Measurements from ENCODE around the gene CDPF1. TPM values are rescaled to one million over a fixed set of nuclear protein-coding genes. Genes with fewer than 3 reads are reported as not detected.

CDPF1 gene
- total RNA-seq, 1 experiment from 2014 or later, result 9.0 TPM

DNA sequence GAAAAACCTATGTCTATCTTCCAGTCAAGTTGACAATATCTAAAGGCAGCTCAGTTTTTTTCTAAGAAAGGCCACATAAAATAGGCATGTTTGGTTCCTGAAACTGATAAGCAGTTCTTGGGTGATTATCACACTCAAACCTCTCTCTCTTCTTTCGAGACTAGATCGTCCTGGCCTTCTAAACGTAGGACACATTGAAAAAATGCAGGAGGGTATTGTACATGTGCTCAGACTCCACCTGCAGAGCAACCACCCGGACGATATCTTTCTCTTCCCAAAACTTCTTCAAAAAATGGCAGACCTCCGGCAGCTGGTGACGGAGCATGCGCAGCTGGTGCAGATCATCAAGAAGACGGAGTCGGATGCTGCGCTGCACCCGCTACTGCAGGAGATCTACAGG, 15.1 kb downstream of the CDPF1 start:
- H3K9me3 ChIP-seq (replicated peaks), result no peaks in the 10 kb centered on the region
- H3K27me3 ChIP-seq, result no peaks in the 10 kb centered on the region
- H3K27ac ChIP-seq, result no peak overlapping the region
- no peak overlapping the region for H3K4me3 ChIP-seq
- no peaks in the 10 kb centered on the region for H3K36me3 ChIP-seq
- no peaks in the 10 kb centered on the region for H3K4me1 ChIP-seq
- no peak for DNase-seq

DNA sequence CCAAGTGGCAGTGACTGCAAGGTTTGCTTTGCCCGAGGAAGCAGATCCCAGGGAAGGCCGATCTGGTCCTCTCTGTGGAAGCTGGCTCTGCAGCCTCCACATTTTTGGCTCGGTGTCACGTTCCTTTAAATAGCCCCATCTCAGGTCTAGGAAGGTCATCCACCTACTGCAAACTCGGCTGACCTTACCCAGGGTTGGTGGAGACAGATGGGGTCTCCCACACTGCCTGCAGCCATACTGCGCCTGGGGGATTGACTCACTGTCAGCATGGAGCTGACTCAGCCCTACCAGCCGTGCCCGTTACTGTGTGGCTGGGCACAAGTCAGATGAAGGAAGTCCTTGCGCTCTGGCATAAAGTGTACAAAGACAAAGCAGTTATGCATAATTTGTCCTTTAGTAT, 16.9 kb downstream of the CDPF1 start:
- H3K27me3 ChIP-seq, result no peaks in the 10 kb centered on the region
- no peaks in the 10 kb centered on the region for H3K4me1 ChIP-seq
- no peak overlapping the region for H3K4me3 ChIP-seq
- no peaks in the 10 kb centered on the region for H3K9me3 ChIP-seq (replicated peaks)
- DNase-seq, result no peak
- H3K27ac ChIP-seq, result no peak overlapping the region
- no peaks in the 10 kb centered on the region for H3K36me3 ChIP-seq

DNA sequence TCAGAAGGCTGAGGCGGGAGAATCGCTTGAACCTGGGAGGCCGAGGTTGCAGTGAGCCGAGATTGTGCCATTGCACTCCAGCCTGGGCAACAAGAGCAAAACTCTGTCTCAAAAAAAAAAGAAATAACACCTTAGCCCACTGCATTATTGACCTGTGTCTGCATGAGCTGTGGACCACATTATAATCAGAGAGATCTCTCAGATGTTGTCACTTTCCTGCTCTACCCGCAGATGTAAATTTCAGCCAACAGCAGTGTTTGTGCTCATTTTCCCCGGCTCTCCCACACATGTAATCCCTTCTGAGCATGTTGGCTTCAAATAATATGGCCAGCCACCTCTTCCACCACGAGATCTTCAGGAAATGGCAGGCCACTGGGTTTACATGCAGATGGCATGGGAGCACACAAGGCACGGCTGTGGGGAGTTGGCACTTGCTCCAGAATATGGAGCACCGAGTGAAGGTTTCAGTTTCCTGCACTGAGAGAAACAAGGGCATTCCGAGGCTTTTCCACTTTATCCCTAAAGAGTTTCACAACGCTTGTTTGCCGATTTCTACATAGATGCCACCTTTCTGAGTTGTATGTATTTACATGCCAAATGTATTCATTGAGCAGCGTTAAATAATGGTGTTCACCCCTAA, 19.7 kb downstream of the CDPF1 start:
- Histone ChIP-seq H3K27ac (no peak overlapping the region), H3K36me3 (no peaks in the 10 kb centered on the region), H3K27me3 (no peaks in the 10 kb centered on the region), H3K9me3 (replicated peaks) (no peaks in the 10 kb centered on the region), H3K4me3 (no peak overlapping the region), H3K4me1 (no peaks in the 10 kb centered on the region)
- no peak for DNase-seq

DNA sequence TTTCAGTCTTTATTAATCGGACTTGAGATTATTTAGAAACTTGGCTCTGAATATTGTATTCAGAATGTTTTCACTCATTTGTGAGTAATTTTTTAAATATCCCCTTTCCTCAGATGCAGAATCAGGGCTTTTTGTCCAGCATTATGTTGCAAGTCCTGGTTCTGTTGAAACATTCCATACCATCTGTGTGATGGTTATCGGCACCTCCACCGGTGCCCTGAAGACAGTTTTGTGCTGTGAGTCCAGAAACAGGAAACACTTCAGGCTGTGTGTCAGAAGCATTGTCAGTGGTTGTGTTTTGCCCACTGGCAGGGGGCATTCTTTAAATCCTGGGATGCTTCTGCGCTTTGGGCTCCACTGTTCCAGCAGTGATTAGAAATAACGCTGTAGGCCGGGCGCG, 20.4 kb downstream of the CDPF1 start:
- DNase-seq, result no peak
- H3K27ac ChIP-seq, result no peak overlapping the region
- H3K27me3 ChIP-seq, result no peaks in the 10 kb centered on the region
- no peaks in the 10 kb centered on the region for H3K4me1 ChIP-seq
- no peak overlapping the region for H3K4me3 ChIP-seq
- H3K9me3 ChIP-seq (replicated peaks), result no peaks in the 10 kb centered on the region
- H3K36me3 ChIP-seq, result no peaks in the 10 kb centered on the region

DNA sequence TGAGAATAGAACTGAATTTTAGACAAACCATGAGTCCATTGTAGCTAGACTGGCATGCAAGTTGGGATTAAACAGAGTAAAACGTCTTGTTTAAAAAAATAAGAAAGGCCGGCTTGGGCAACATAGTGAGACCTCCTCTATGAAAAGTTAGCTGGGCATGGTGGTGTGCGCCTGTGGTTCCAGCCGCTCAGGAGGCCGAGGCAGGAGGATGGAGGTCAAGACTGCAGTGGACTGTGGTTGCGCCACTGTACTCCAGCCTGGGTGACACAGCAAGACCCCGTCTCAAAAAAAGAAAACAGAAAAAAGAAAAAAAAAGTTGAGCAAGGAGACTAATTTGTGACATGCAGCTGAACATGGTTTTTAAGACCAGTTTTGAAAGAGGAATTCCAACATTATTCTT, 23.5 kb downstream of the CDPF1 start:
- Histone ChIP-seq H3K4me3 (no peak overlapping the region), H3K9me3 (replicated peaks) (no peaks in the 10 kb centered on the region), H3K27me3 (no peaks in the 10 kb centered on the region), H3K36me3 (no peaks in the 10 kb centered on the region), H3K27ac (no peak overlapping the region), H3K4me1 (no peaks in the 10 kb centered on the region)
- DNase-seq, result no peak

DNA sequence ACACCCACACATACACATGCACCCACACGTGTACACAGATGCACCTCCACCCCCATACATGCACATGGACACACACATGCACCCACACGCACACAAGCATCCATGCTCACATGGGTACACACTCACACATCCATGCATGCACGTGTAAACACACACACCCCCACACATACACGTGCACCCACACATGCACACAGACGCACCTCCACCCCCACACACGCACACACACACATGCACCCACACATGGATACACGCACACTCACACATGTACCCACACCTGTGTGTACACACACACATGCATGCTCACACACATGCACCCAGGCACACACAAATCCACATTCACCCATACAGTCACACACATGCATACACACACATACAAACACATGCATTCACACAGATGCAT, 24.5 kb downstream of the CDPF1 start:
- H3K9me3 ChIP-seq (replicated peaks), result no peaks in the 10 kb centered on the region
- H3K36me3 ChIP-seq, result no peaks in the 10 kb centered on the region
- no peak for DNase-seq
- H3K27ac ChIP-seq, result no peak overlapping the region
- H3K27me3 ChIP-seq, result no peaks in the 10 kb centered on the region
- H3K4me3 ChIP-seq, result no peak overlapping the region
- no peaks in the 10 kb centered on the region for H3K4me1 ChIP-seq

DNA sequence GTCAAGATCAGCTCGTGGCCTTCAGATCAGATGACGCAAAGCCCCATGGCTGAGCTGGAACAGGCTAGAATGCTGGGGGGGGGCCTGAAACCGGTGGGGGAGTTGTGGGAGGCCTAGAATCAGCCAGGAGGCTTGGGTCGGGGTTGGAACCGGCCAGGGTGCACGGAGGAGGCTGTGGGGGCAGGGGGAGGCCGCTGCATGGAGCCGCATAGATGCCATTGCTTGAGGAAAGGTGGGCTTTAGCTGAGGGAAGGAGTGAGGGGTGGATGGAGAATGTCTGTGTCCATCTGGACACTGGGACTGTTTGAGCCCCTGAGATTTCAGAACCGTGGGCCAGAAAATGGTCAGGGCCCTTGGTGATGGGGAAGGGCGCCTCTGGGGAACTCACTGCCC, 25.2 kb downstream of the CDPF1 start:
- no peaks in the 10 kb centered on the region for H3K4me1 ChIP-seq
- no peaks in the 10 kb centered on the region for H3K27me3 ChIP-seq
- no peak overlapping the region for H3K4me3 ChIP-seq
- no peak for DNase-seq
- H3K27ac ChIP-seq, result no peak overlapping the region
- H3K36me3 ChIP-seq, result no peaks in the 10 kb centered on the region
- no peaks in the 10 kb centered on the region for H3K9me3 ChIP-seq (replicated peaks)

DNA sequence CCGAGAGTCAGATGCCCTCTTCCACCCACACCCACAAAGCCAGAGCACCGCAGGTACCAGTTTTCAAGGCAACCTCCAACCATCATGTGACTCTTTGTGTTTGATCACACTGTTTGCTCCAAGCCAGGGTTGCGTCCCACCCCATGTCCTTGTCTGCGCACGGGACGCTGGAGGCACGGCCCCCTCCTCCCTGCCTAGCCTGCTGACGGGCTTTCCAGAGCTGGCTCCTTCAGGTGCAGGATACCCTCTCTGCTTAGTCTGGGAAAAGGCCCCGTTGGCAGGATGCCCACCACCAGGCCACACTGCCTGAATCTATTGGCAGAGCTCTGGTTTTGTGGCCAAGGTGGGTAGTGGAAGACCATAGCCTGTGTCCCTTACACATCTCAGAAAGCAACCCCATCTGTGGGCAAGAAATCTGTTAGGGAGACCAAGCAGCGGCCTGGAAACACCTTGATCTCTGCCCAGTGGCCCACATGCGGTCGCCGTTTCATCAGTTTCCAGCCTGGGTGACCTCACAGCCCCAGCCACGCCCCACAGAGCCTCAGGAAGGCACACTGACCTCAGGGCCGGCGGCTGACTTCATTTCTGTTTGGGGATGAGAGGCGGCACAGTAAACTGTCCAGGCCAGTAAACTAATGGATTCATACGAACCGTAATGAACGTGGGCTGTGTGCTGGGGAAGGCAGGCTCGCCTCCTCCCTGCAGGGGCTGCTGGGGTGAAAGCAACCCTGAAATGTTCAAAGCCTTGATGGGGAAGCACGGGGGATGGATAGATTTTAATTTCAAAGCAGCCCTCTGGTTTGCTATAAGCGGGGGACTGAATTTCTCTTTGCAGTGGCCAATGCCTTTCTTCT, 25.8 kb downstream of the CDPF1 start:
- Histone ChIP-seq H3K27me3 (no peaks in the 10 kb centered on the region), H3K4me1 (no peaks in the 10 kb centered on the region), H3K27ac (no peak overlapping the region), H3K4me3 (no peak overlapping the region), H3K36me3 (no peaks in the 10 kb centered on the region), H3K9me3 (replicated peaks) (no peaks in the 10 kb centered on the region)
- DNase-seq, result no peak

DNA sequence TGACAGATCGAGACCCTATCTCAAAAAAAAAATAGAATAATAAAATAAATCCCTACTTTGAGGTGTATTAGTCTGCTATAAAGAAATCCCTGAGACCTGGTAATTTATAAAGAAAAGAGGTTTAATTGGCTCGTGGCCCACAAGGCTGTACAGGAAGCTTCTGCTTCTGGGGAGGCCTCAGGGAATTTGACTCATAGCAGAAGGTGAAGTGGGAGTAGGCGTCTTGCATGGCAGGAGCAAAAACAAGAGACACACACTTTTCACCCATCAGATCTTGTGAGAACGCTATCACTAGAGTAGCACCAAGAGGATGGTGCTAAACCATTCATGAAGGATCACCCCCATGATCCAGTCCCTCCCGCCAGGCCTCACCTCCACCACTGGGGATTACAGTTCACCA, 29.2 kb downstream of the CDPF1 start:
- Histone ChIP-seq H3K36me3 (no peaks in the 10 kb centered on the region), H3K9me3 (replicated peaks) (no peaks in the 10 kb centered on the region), H3K27ac (no peak overlapping the region), H3K27me3 (no peaks in the 10 kb centered on the region), H3K4me1 (no peaks in the 10 kb centered on the region), H3K4me3 (no peak overlapping the region)
- DNase-seq, result no peak

DNA sequence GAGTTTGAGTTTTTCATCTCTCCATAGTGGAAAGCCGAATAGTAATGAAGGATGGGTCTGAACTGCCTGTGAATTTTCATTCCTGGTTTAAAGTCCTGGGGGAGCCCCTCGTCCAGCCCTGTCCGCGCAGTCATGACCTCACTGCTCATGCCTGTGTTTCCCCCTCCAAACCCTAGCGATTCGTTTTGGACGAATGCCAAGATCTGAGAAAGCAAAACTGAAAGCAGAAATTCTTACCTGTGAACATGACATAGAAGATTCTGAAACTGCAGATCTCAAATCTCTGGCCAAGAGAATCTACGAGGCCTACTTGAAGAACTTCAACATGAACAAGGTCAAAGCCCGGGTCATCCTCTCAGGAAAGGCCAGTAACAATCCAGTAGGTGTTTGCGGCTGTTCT, 30.5 kb downstream of the CDPF1 start:
- no peak for DNase-seq
- Histone ChIP-seq H3K27ac (no peak overlapping the region), H3K4me1 (no peaks in the 10 kb centered on the region), H3K4me3 (no peak overlapping the region), H3K36me3 (no peaks in the 10 kb centered on the region), H3K9me3 (replicated peaks) (no peaks in the 10 kb centered on the region), H3K27me3 (no peaks in the 10 kb centered on the region)

DNA sequence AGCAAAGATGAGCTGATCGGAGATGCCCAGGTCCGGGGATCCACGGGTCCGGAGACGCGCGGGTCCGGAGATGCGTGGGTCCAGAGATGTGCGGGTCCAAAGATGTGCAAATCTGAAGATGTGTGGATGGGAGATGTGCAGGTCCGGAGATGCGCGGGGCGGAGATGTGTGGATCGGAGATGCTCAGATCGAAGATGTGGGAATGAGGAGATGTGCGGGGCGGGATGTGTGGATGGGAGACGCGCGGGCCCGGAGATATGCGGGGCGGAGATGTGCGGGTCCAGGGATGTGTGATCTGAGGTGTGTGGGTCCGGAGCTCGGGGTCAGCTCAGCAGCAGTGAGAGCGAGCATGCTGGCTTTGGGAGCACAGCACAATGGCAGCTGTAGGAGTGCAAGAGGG, 35.5 kb downstream of the CDPF1 start:
- Histone ChIP-seq H3K9me3 (replicated peaks) (peaks cover 3% of the 10 kb centered on the region; the same call in 1 of the 2 replicates), H3K27ac (no peak overlapping the region), H3K4me1 (no peaks in the 10 kb centered on the region), H3K4me3 (no peak overlapping the region), H3K27me3 (no peaks in the 10 kb centered on the region), H3K36me3 (no peaks in the 10 kb centered on the region)
- DNase-seq, result no peak

DNA sequence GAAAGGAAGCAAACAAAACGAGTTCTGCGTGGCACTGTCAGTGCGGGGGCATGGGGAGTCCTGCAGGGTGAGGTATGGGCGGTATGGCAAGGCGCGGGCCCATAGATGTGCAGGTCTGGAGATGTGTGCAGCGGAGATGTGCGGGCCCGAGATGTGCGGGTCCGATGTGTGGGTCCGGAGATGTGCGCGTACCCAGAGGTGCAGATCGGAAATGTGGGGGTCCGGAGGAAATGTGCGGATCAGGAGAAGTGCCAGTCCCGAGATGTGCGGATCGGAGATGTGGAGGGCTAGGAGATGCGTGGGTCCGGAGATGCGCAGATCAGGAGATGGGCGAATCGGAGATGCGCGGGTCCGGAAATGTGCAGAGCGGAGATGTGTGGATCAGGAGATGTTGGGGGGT, 35.9 kb downstream of the CDPF1 start:
- H3K9me3 ChIP-seq (replicated peaks), result peaks cover 3% of the 10 kb centered on the region; the same call in 1 of the 2 replicates
- DNase-seq, result no peak
- no peak overlapping the region for H3K4me3 ChIP-seq
- no peaks in the 10 kb centered on the region for H3K36me3 ChIP-seq
- no peaks in the 10 kb centered on the region for H3K4me1 ChIP-seq
- no peak overlapping the region for H3K27ac ChIP-seq
- H3K27me3 ChIP-seq, result no peaks in the 10 kb centered on the region

DNA sequence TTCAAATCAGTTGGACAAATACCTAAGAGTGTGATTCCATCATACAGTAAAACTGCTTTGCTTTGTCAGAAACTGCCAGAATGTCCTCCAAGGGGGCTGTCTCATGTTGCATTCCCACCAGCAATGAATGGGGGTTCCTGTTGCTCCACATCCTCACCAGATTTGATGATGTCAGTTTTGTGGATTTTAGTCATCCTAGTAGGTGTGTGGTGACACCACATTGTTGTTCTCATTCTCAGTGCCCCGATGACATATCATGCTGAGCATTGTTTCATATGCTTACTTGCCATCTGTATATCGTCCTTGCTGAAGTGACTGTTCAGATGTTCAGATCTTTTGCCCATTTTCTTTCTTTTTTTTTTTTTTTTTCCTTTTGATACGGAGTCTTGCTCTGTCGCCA, 37.0 kb downstream of the CDPF1 start:
- H3K27ac ChIP-seq, result no peak overlapping the region
- H3K36me3 ChIP-seq, result no peaks in the 10 kb centered on the region
- peaks cover 3% of the 10 kb centered on the region; the same call in 1 of the 2 replicates for H3K9me3 ChIP-seq (replicated peaks)
- H3K4me1 ChIP-seq, result no peaks in the 10 kb centered on the region
- H3K27me3 ChIP-seq, result no peaks in the 10 kb centered on the region
- DNase-seq, result no peak
- no peak overlapping the region for H3K4me3 ChIP-seq

DNA sequence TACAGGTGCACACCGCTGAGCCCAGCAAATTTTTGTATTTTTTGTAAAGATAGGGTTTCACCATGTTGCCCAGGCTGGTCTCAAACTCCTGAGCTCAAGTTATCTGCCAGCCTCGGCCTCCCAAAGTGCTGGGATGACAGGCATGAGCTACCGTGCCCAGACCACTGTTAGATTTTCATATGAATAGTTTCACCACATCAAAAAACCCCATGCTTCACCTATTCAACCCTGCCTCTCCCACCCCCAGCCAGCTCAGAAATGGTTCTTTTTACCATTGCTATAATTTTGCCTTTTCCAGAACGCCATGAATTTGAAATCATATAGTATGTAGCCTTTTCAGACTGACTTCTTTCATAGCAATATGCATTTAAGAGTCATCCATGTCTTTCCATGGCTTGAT, 37.9 kb downstream of the CDPF1 start:
- no peak for DNase-seq
- no peaks in the 10 kb centered on the region for H3K27me3 ChIP-seq
- no peaks in the 10 kb centered on the region for H3K4me1 ChIP-seq
- no peaks in the 10 kb centered on the region for H3K36me3 ChIP-seq
- H3K9me3 ChIP-seq (replicated peaks), result peaks cover 3% of the 10 kb centered on the region; the same call in 1 of the 2 replicates
- H3K27ac ChIP-seq, result no peak overlapping the region
- no peak overlapping the region for H3K4me3 ChIP-seq

DNA sequence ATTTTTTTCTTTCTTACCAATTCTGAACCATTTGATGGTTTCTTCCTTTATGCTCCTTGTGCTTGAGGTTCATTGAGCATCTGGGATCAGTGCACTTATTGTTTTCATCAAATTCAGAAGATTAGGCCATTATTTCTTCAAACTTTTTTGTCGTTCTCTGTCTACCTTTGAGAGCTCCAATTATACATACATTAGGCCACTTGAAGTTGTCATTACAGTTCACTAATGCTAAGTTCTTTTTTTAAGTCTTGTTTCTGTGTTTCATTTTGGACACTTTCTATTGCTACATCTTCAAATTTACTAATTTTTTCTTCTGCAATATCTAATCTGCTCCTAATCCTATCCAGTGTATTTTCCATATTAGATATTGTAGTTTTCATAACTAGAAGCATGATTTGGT, 40.8 kb downstream of the CDPF1 start:
- H3K4me1 ChIP-seq, result no peaks in the 10 kb centered on the region
- no peak overlapping the region for H3K4me3 ChIP-seq
- no peak overlapping the region for H3K27ac ChIP-seq
- no peaks in the 10 kb centered on the region for H3K27me3 ChIP-seq
- peaks cover 3% of the 10 kb centered on the region; the same call in 1 of the 2 replicates for H3K9me3 ChIP-seq (replicated peaks)
- no peaks in the 10 kb centered on the region; the same call in 1 of the 2 replicates for H3K36me3 ChIP-seq
- no peak for DNase-seq

DNA sequence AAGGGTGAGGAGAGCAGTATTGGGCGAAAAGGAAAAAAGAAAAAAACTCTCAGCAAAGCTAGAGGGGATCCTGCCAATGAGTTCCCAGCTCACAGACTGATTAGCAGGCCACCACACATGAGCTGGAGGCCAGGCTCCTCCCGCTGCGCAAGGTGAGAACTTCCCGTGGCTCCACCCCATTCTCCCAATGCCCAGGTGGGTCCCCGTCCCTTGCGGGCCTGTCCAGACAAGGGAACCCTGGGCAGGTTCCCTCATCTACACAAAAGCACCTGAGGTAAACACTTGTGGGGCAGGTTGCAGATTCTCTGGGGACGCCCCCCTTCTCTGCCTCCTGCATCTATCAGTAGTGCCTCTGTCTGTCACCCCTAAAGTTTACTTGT, 46.5 kb downstream of the CDPF1 start:
- H3K4me1 ChIP-seq, result peaks cover 5% of the 10 kb centered on the region; the same call in 1 of the 2 replicates
- no peaks in the 10 kb centered on the region; the same call in 1 of the 2 replicates for H3K9me3 ChIP-seq (replicated peaks)
- no peak overlapping the region for H3K27ac ChIP-seq
- no peaks in the 10 kb centered on the region for H3K27me3 ChIP-seq
- H3K4me3 ChIP-seq, result no peak overlapping the region
- peaks cover 3% of the 10 kb centered on the region for H3K36me3 ChIP-seq
- no peak for DNase-seq

Measured in SJCRH30 (cell line).